Osteocyte (in vitro differentiated cells): ENCODE measurements around the gene BCL2. TPM values are rescaled to one million over a fixed set of nuclear protein-coding genes. Genes with fewer than 3 reads are reported as not detected.

Source experiments
- DNase-seq: peaks from one replicate; pipeline ENCODE4 v3.0.0; 2021; ENCODE audit warnings: mixed read lengths; ENCODE audit not compliant: unreplicated experiment; ENCODE audit errors: extremely low spot score
- H3K27ac Mint-ChIP-seq: one replicate; pipeline ENCODE4 v1.8.0; 2021; ENCODE audit warnings: mild to moderate bottlenecking, mixed read lengths; ENCODE audit not compliant: unreplicated experiment
- H3K27me3 Mint-ChIP-seq: one replicate; pipeline ENCODE4 v1.8.0; 2021; ENCODE audit warnings: mixed read lengths; ENCODE audit not compliant: unreplicated experiment
- H3K36me3 Mint-ChIP-seq: one replicate; pipeline ENCODE4 v1.8.0; 2021; ENCODE audit warnings: mixed read lengths; ENCODE audit not compliant: unreplicated experiment
- H3K4me1 Mint-ChIP-seq: one replicate; pipeline ENCODE4 v1.8.0; 2021; ENCODE audit warnings: mixed read lengths; ENCODE audit not compliant: unreplicated experiment
- H3K4me3 Mint-ChIP-seq: one replicate; pipeline ENCODE4 v1.8.0; 2021; ENCODE audit warnings: mild to moderate bottlenecking, moderate library complexity, mixed read lengths; ENCODE audit not compliant: unreplicated experiment
- H3K9me3 Mint-ChIP-seq: one replicate; pipeline ENCODE4 v1.8.0; 2021; ENCODE audit warnings: mixed read lengths; ENCODE audit not compliant: unreplicated experiment
- CTCF ChIP-seq: fragments of 200-600 bp; sonication (generic); IDR thresholded peaks from 2 replicates; pipeline ENCODE4 v1.5.0; 2021; ENCODE audit warnings: antibody characterized with exemption, mild to moderate bottlenecking, moderate library complexity
- total RNA-seq: library from RNA; stranded (reverse); gene quantifications from 2 replicates; pipeline ENCODE4 v1.2.1, GENCODE V29; 2021

The BCL2 gene
- total RNA-seq, 1 donor from 2014 or later: 3.2 TPM

DNA sequence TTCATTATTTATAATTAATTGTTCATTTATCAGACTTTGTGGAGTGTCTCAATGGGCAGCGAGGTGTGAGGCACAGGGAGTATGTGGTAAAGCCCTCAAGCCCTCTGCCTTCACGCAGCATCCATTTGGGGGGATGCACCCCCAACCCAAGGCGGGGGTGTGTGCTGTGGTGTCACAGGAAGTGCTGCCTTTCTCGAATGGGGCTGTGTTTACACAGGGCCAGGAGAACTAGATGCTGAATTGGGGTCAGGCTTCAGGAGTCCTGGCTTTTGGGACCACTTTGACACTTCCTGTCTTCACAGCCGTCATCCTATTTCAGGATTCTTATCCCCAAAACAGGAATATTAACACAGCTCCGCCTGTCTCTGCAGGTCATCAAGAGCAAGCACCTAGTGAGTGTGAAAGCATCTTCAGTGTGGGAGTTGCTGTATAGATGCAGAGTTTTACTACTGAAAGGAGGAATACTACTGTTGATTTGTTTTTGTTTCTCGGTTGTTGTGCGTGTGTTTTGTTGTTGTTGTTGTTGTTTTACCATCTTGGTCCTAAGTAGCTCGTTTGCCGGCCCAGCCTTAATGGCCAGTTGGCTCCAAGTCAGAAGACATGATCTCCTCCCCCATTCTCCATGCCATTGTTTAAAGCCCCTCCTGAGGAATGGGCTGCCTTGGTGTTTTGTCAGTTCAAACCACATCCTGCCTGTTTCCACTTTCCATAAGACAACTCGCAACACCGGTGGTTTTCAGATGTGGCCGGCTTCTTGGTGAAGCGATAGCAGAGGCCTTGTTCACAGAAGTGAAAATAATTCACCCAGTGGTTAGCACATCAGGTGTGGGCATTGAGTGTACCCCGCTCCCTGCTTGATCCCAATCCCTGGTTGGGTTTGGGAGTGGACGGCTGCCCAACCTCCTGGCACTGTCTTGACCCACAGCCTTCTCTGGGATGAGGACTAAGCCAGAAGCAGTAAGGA lies 221.3 kb downstream of the BCL2 start:
- Mint-ChIP-seq H3K9me3 (no peaks in the 10 kb centered on the region), H3K4me1 (no peaks in the 10 kb centered on the region), H3K27me3 (peaks cover 26% of the 10 kb centered on the region), H3K27ac (no peak overlapping the region), H3K36me3 (no peaks in the 10 kb centered on the region), H3K4me3 (no peak overlapping the region)
- no peak for DNase-seq
- no peak for TF ChIP-seq CTCF

DNA sequence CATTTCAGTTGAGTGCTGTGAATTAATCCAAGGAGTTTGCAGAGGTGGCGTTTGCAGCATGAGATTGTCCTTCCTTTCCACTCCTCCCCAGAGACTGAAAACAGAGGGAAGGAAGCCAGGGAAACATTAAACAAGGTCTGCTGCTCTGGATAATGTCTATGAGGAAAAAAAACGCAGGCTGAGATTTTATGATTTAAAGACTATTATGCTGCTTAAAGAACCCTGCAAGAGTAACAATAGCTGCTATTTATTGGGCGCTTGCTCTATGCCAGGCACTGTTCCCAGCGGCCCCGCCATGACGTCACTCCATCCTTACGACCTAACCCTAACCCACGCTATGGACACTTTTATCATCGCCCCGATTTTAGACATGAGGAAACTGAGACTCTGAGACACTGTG lies 222.4 kb downstream of the BCL2 start:
- Mint-ChIP-seq H3K36me3 (no peaks in the 10 kb centered on the region), H3K27me3 (peaks cover 28% of the 10 kb centered on the region), H3K4me3 (no peak overlapping the region), H3K4me1 (no peaks in the 10 kb centered on the region), H3K9me3 (no peaks in the 10 kb centered on the region), H3K27ac (no peak overlapping the region)
- TF ChIP-seq CTCF: no peak
- DNase-seq: no peak

DNA sequence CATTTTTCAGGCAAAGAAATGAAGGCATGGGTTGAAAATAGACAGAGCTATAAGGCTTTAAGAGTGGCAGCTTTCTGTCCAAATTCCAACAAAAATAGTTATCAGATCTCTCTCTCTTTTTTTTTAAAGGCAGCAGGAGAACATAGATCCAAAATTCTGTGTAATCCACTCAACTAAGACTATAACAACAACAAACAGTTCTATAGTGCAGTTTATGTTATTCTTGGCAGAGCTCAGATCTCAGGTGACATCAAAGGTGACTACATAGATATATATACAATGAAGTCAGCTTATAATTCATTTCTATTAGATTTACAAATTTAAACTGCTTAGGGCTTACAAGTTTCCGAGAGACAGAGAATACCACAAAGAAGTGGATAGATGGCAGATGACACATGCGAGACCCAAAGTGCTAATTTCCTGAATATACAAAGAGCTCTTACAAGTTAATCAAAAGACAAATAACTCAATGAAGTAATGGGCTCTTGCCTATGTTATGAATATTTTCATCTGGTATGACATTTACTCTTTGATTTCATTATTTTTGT lies 223.2 kb downstream of the BCL2 start:
- Mint-ChIP-seq H3K27ac (no peak overlapping the region), H3K36me3 (no peaks in the 10 kb centered on the region), H3K27me3 (peaks cover 28% of the 10 kb centered on the region), H3K4me1 (no peaks in the 10 kb centered on the region), H3K9me3 (no peaks in the 10 kb centered on the region), H3K4me3 (no peak overlapping the region)
- TF ChIP-seq CTCF: no peak
- no peak for DNase-seq

DNA sequence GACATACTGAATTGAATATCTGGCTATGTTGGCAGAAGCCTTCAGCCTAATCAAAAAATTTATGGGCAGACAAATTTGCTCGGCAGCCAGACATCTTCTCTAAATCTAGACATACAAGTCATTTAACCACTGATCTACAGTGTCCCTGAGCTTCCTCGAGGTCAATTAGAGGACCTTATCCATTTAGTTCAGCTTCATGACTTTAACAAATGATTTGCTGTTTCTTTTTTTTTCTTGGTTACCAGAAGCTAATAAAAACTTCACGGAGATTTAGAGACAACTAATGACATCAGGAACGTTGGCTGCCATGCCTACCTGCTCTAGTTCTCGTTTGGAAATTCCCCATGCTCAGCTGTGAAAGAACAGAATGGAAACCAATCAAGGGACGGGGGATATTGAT lies 223.8 kb downstream of the BCL2 start:
- Mint-ChIP-seq H3K36me3 (no peaks in the 10 kb centered on the region), H3K4me3 (no peak overlapping the region), H3K9me3 (no peaks in the 10 kb centered on the region), H3K27ac (no peak overlapping the region), H3K27me3 (peaks cover 28% of the 10 kb centered on the region), H3K4me1 (no peaks in the 10 kb centered on the region)
- TF ChIP-seq CTCF: no peak
- no peak for DNase-seq

- Mint-ChIP-seq H3K27ac (no peak overlapping the region), H3K9me3 (no peaks in the 10 kb centered on the region), H3K4me3 (no peak overlapping the region), H3K36me3 (no peaks in the 10 kb centered on the region), H3K27me3 (peaks cover 42% of the 10 kb centered on the region), H3K4me1 (peaks cover 2% of the 10 kb centered on the region)
- no peak for DNase-seq
- no peak for TF ChIP-seq CTCF
These were observed 227.8 kb downstream of the BCL2 start for GRCh38 chr18:63091671-63092364.
